Smooth muscle cell (in vitro differentiated cells): ENCODE results near the gene CLEC4C. TPM values are rescaled to one million over a fixed set of nuclear protein-coding genes. Genes with fewer than 3 reads are reported as not detected.
"Not testable (repeated sequence)": the region's sequence is repeated elsewhere in the genome, so short reads cannot be mapped to it uniquely, and the experiment has no call there.

Experiments
- DNase-seq: peaks from one replicate; lab custom pipeline; 2025; ENCODE audit not compliant: unreplicated experiment; lab: John Stamatoyannopoulos, UW
- H2AFZ ChIP-seq: fragments of 200-600 bp; sonication (generic); 2 replicates; pipeline ENCODE4 v1.6.0; 2016; ENCODE audit warnings: antibody characterized with exemption, low read depth, mild to moderate bottlenecking
- H3F3A ChIP-seq: fragments of 200-600 bp; sonication (generic); 2 replicates; pipeline ENCODE4 v1.6.0; 2017; ENCODE audit warnings: antibody characterized with exemption, low read depth
- H3K27ac ChIP-seq: fragments of 200-600 bp; sonication (generic); 2 replicates; pipeline ENCODE4 v1.5.1; 2016; ENCODE audit warnings: low read depth, mild to moderate bottlenecking
- H3K27me3 ChIP-seq: fragments of 200-600 bp; sonication (generic); 2 replicates; pipeline ENCODE4 v1.6.1; 2016; ENCODE audit warnings: low read depth, mild to moderate bottlenecking
- H3K36me3 ChIP-seq: fragments of 200-600 bp; sonication (generic); 2 replicates; pipeline ENCODE4 v1.5.1; 2016; ENCODE audit warnings: low read depth
- H3K4me1 ChIP-seq: fragments of 200-600 bp; sonication (generic); 2 replicates; pipeline ENCODE4 v1.5.1; 2016; ENCODE audit warnings: low read depth
- H3K4me2 ChIP-seq: fragments of 200-600 bp; sonication (generic); 2 replicates; pipeline ENCODE4 v1.6.0; 2016; ENCODE audit warnings: mild to moderate bottlenecking
- H3K4me3 ChIP-seq: fragments of 200-600 bp; sonication (generic); 2 replicates; pipeline ENCODE4 v1.5.1; 2016; ENCODE audit warnings: mild to moderate bottlenecking
- H3K79me2 ChIP-seq: fragments of 200-600 bp; sonication (generic); 2 replicates; pipeline ENCODE4 v1.6.0; 2016; ENCODE audit warnings: low read depth, mild to moderate bottlenecking
- H3K9ac ChIP-seq: fragments of 200-600 bp; sonication (generic); 2 replicates; pipeline ENCODE4 v1.6.0; 2016; ENCODE audit warnings: low read depth
- H3K9me3 ChIP-seq: fragments of 200-600 bp; sonication (generic); replicated peaks from 2 replicates; pipeline ENCODE4 v1.5.1; 2016; ENCODE audit warnings: low read depth
- H4K20me1 ChIP-seq: fragments of 200-600 bp; sonication (generic); 2 replicates; pipeline ENCODE4 v1.6.0; 2016; ENCODE audit warnings: low read depth
- WGBS: methylation state at CpG from one replicate; pipeline ENCODE4 v1.1.7; 2016; ENCODE audit warnings: low lambda C conversion rate; 5-methylcytosine and 5-hydroxymethylcytosine counted together
- polyA plus RNA-seq: library from polyadenylated mRNA; unstranded; fragments of >200 nt; fragmentation: Nextera tagmentation; extraction: Ambion mirVana; gene quantifications from 2 replicates; pipeline ENCODE4 v1.2.1, GENCODE V29; 2016
- total RNA-seq: library from RNA; depleted of rRNA; stranded (reverse); fragments of >200 nt; gene quantifications from 2 replicates; pipeline ENCODE4 v1.2.3, GENCODE V29; 2014
- TF ChIP-seq, protein P1 (sequence below): fragments of 200-600 bp; sonication (generic); IDR thresholded peaks from 2 replicates; pipeline ENCODE4 v1.5.1; 2017; ENCODE audit warnings: borderline replicate concordance, mild to moderate bottlenecking, antibody characterized with exemption; ENCODE audit not compliant: insufficient read depth, poor library complexity, severe bottlenecking

CLEC4C gene
- total and polyA plus RNA-seq, 2 experiments from 2014 or later: not detected

DNA sequence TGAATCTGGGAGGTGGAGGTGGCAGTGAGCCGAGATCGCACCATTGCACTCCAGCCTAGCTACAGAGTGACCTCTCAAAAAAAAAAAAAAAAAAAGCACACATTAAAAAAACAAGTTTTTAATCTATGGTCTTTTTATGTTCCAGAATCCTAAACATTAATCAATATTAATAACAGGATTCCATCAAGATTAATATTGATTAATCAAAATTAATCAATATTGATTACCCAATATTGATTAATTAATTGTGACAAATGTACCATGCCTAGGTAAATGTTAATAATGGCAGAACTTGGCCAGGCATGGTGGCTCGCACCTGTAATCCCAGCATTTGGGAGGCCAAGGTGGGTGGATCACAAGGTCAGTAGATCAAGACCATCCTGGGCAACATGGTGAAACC is 34.1 kb upstream of the CLEC4C start:
- Histone ChIP-seq H3K4me1 (no peaks in the 10 kb centered on the region), H3K4me3 (no peak overlapping the region), H3K36me3 (no peaks in the 10 kb centered on the region), H3K27ac (no peak overlapping the region), H3K27me3 (no peaks in the 10 kb centered on the region), H4K20me1 (no peaks in the 10 kb centered on the region), H3K9me3 (no peaks in the 10 kb centered on the region), H2AFZ (no peak overlapping the region), H3K79me2 (no peaks in the 10 kb centered on the region), H3F3A (no peaks in the 10 kb centered on the region), H3K4me2 (no peak overlapping the region), H3K9ac (no peak overlapping the region)
- no peak for DNase-seq
- 95% methylated on average over 3 of the region's 3 CpGs for WGBS
- TF ChIP-seq, protein P1, sequence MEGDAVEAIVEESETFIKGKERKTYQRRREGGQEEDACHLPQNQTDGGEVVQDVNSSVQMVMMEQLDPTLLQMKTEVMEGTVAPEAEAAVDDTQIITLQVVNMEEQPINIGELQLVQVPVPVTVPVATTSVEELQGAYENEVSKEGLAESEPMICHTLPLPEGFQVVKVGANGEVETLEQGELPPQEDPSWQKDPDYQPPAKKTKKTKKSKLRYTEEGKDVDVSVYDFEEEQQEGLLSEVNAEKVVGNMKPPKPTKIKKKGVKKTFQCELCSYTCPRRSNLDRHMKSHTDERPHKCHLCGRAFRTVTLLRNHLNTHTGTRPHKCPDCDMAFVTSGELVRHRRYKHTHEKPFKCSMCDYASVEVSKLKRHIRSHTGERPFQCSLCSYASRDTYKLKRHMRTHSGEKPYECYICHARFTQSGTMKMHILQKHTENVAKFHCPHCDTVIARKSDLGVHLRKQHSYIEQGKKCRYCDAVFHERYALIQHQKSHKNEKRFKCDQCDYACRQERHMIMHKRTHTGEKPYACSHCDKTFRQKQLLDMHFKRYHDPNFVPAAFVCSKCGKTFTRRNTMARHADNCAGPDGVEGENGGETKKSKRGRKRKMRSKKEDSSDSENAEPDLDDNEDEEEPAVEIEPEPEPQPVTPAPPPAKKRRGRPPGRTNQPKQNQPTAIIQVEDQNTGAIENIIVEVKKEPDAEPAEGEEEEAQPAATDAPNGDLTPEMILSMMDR: no peak

- no peaks in the 10 kb centered on the region for H3K9me3 ChIP-seq
- no peak for DNase-seq
- no peaks in the 10 kb centered on the region for H3K36me3 ChIP-seq
- H3F3A ChIP-seq: no peaks in the 10 kb centered on the region
- no peaks in the 10 kb centered on the region for H3K27me3 ChIP-seq
- H2AFZ ChIP-seq: no peak overlapping the region
- no peaks in the 10 kb centered on the region for H3K79me2 ChIP-seq
- TF ChIP-seq, protein P1: no peak
- 79% methylated on average over 3 of the region's 3 CpGs for WGBS
- no peak overlapping the region for H3K27ac ChIP-seq
- no peak overlapping the region for H3K9ac ChIP-seq
- no peaks in the 10 kb centered on the region for H3K4me1 ChIP-seq
- no peak overlapping the region for H3K4me3 ChIP-seq
- no peaks in the 10 kb centered on the region for H4K20me1 ChIP-seq
- H3K4me2 ChIP-seq: no peak overlapping the region
Observed at GRCh38 chr12:7769999-7770398, 22.8 kb upstream of the CLEC4C start.

- no peak overlapping the region for H3K4me3 ChIP-seq
- no peak overlapping the region for H2AFZ ChIP-seq
- no peaks in the 10 kb centered on the region for H3K9me3 ChIP-seq
- no peaks in the 10 kb centered on the region for H3F3A ChIP-seq
- H3K27me3 ChIP-seq: no peaks in the 10 kb centered on the region
- H3K9ac ChIP-seq: no peak overlapping the region
- DNase-seq: no peak
- no peaks in the 10 kb centered on the region for H4K20me1 ChIP-seq
- H3K4me1 ChIP-seq: peaks cover 8% of the 10 kb centered on the region
- no peaks in the 10 kb centered on the region for H3K79me2 ChIP-seq
- H3K36me3 ChIP-seq: no peaks in the 10 kb centered on the region
- TF ChIP-seq, protein P1: no peak
- H3K4me2 ChIP-seq: no peak overlapping the region
- WGBS: 78% methylated on average over 9 of the region's 9 CpGs
- no peak overlapping the region for H3K27ac ChIP-seq
Observed at GRCh38 chr12:7758766-7759140, 11.6 kb upstream of the CLEC4C start.

DNA sequence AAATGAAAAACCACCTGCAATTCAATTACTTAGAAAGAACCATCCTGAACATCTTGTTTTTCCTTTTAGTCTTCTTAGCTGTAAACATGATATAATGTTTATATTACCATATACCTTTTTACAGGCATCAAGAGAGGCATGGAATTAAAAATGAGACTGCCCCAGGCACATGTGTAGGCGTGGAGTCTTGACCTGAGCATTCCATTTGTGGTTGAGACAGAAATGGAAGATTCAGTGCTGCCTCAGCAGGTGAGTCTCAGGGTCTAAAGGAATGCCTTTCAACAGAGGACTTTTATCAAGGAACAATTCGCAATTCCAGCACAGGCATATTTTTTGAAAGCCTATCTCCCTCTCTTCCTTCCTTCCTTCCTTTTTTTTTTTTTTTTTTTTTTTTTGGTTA is 9.8 kb upstream of the CLEC4C start:
- Histone ChIP-seq H3K27me3 (no peaks in the 10 kb centered on the region), H3K9ac (no peak overlapping the region), H4K20me1 (no peaks in the 10 kb centered on the region), H3K79me2 (no peaks in the 10 kb centered on the region), H3K27ac (no peak overlapping the region), H3K4me1 (peaks cover 8% of the 10 kb centered on the region), H3K4me3 (no peak overlapping the region), H3K4me2 (no peak overlapping the region), H3K9me3 (no peaks in the 10 kb centered on the region), H2AFZ (no peak overlapping the region), H3F3A (no peaks in the 10 kb centered on the region), H3K36me3 (no peaks in the 10 kb centered on the region)
- no peak for DNase-seq
- TF ChIP-seq, protein P1: no peak
- 81% methylated on average over 2 of the region's 2 CpGs for WGBS

DNA sequence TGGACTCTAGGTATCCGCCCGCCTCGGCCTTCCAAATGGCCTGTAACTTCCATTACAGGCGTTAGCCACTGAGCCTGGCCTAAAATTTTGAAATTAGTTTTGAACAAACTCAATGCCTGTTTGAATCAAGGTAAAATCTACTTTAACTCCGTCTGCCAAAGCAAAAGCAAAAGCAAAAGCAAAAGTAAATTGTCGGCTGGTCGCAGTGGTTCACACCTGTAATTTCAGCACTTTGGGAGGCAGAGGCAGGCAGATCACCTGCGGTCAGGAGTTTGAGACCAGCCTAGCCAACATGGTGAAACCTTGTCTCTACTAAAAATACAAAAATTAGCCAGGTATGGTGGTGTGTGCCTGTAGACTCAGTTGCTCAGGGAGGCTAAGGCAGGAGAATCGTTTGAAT is 8.5 kb upstream of the CLEC4C start:
- H3K9ac ChIP-seq, H3F3A ChIP-seq, H3K9me3 ChIP-seq, H3K27me3 ChIP-seq, H4K20me1 ChIP-seq, H3K4me2 ChIP-seq, H2AFZ ChIP-seq, H3K79me2 ChIP-seq, H3K27ac ChIP-seq, DNase-seq, H3K4me3 ChIP-seq, H3K36me3 ChIP-seq, H3K4me1 ChIP-seq: not testable (repeated sequence)
- 97% methylated on average over 9 of the region's 9 CpGs for WGBS
